Measurements from ENCODE around the gene PSMB11.
A peak's percentile ranks its signal among the peaks of the same experiment; 100 is the strongest.
"Not testable (repeated sequence)": the region's sequence is repeated elsewhere in the genome, so short reads cannot be mapped to it uniquely, and the experiment has no call there.

PSMB11 gene

GRCh38 chr14:23042162-23042965, at the start of gene PSMB11:
PSMB11 (plus strand) TSS chr14:23042212; CDS start chr14:23042226, 14 bp downstream.
- Histone ChIP-seq H3K4me3 (ENCODE audit: low read length) (no peak within 1 kb of the TSS), H3K36me3 (ENCODE audit: insufficient read depth, low read depth, low read length) (no peaks in the 10 kb centered on the region), H3K9me3 (ENCODE audit: insufficient read depth, low read depth, low read length) (no peaks in the 10 kb centered on the region), H3K27me3 (ENCODE audit: insufficient read depth, low read length) (no peaks in the 10 kb centered on the region), H3K4me1 (ENCODE audit: insufficient read depth, low read length) (no peaks in the 10 kb centered on the region), H3K9ac (ENCODE audit: low read depth, low read length) (no peak within 1 kb of the TSS), H3K27ac (ENCODE audit: low read length) (no peak within 1 kb of the TSS)

- Histone ChIP-seq H3K27ac (ENCODE audit: low read length) (no peak overlapping the region), H3K4me3 (ENCODE audit: low read length) (no peak overlapping the region), H3K36me3 (ENCODE audit: insufficient read depth, low read depth, low read length) (no peaks in the 10 kb centered on the region), H3K27me3 (ENCODE audit: insufficient read depth, low read length) (no peaks in the 10 kb centered on the region), H3K9me3 (ENCODE audit: insufficient read depth, low read depth, low read length) (no peaks in the 10 kb centered on the region), H3K9ac (ENCODE audit: low read depth, low read length) (no peak overlapping the region), H3K4me1 (ENCODE audit: insufficient read depth, low read length) (0 out of 2 replicates have a peak, but pooled peaks cover 5% of the 10 kb centered on the region)
Observed at GRCh38 chr14:22993517-22993916, 48.5 kb upstream of the PSMB11 start.

GRCh38 chr14:22994762-22995275, 47.2 kb upstream of the PSMB11 start:
- Histone ChIP-seq H3K27me3 (ENCODE audit: insufficient read depth, low read length) (no peaks in the 10 kb centered on the region), H3K36me3 (ENCODE audit: insufficient read depth, low read depth, low read length) (no peaks in the 10 kb centered on the region), H3K9me3 (ENCODE audit: insufficient read depth, low read depth, low read length) (no peaks in the 10 kb centered on the region), H3K27ac (ENCODE audit: low read length) (no peak overlapping the region), H3K4me1 (ENCODE audit: insufficient read depth, low read length) (0 out of 2 replicates have a peak, but pooled peaks cover 5% of the 10 kb centered on the region), H3K4me3 (ENCODE audit: low read length) (no peak overlapping the region), H3K9ac (ENCODE audit: low read depth, low read length) (peak overlapping the region; percentile 24; the same call in 1 of the 2 replicates)

- H3K4me1 ChIP-seq (ENCODE audit: insufficient read depth, low read length), result 0 out of 2 replicates have a peak, but pooled peaks cover 5% of the 10 kb centered on the region
- no peak overlapping the region for H3K9ac ChIP-seq (ENCODE audit: low read depth, low read length)
- no peaks in the 10 kb centered on the region for H3K27me3 ChIP-seq (ENCODE audit: insufficient read depth, low read length)
- no peaks in the 10 kb centered on the region for H3K9me3 ChIP-seq (ENCODE audit: insufficient read depth, low read depth, low read length)
- H3K4me3 ChIP-seq (ENCODE audit: low read length), result no peak overlapping the region
- no peaks in the 10 kb centered on the region for H3K36me3 ChIP-seq (ENCODE audit: insufficient read depth, low read depth, low read length)
- H3K27ac ChIP-seq (ENCODE audit: low read length), result no peak overlapping the region
Observed at GRCh38 chr14:22995889-22996625, 46.0 kb upstream of the PSMB11 start.

GRCh38 chr14:22996768-22997654, 45.0 kb upstream of the PSMB11 start:
- Histone ChIP-seq H3K27ac (ENCODE audit: low read length) (no peak overlapping the region), H3K27me3 (ENCODE audit: insufficient read depth, low read length) (no peaks in the 10 kb centered on the region), H3K4me3 (ENCODE audit: low read length) (no peak overlapping the region), H3K9me3 (ENCODE audit: insufficient read depth, low read depth, low read length) (no peaks in the 10 kb centered on the region), H3K36me3 (ENCODE audit: insufficient read depth, low read depth, low read length) (no peaks in the 10 kb centered on the region), H3K9ac (ENCODE audit: low read depth, low read length) (no peak overlapping the region), H3K4me1 (ENCODE audit: insufficient read depth, low read length) (0 out of 2 replicates have a peak, but pooled peaks cover 5% of the 10 kb centered on the region)

- no peak overlapping the region for H3K9ac ChIP-seq (ENCODE audit: low read depth, low read length)
- H3K36me3 ChIP-seq (ENCODE audit: insufficient read depth, low read depth, low read length), result no peaks in the 10 kb centered on the region
- no peak overlapping the region for H3K27ac ChIP-seq (ENCODE audit: low read length)
Observed at GRCh38 chr14:22997676-22998323, 44.2 kb upstream of the PSMB11 start.

GRCh38 chr14:22998329-22999012, 43.5 kb upstream of the PSMB11 start:
- no peaks in the 10 kb centered on the region for H3K9me3 ChIP-seq (ENCODE audit: insufficient read depth, low read depth, low read length)
- no peak overlapping the region for H3K4me3 ChIP-seq (ENCODE audit: low read length)
- no peak overlapping the region for H3K27ac ChIP-seq (ENCODE audit: low read length)
- no peak overlapping the region for H3K9ac ChIP-seq (ENCODE audit: low read depth, low read length)
- 0 out of 2 replicates have a peak, but pooled peaks cover 5% of the 10 kb centered on the region for H3K4me1 ChIP-seq (ENCODE audit: insufficient read depth, low read length)
- no peaks in the 10 kb centered on the region for H3K36me3 ChIP-seq (ENCODE audit: insufficient read depth, low read depth, low read length)
- no peaks in the 10 kb centered on the region for H3K27me3 ChIP-seq (ENCODE audit: insufficient read depth, low read length)

More at GRCh38 chr14:22997676-22998323, 44.2 kb upstream of the PSMB11 start:
- Histone ChIP-seq H3K4me3 (ENCODE audit: low read length) (no peak overlapping the region), H3K4me1 (ENCODE audit: insufficient read depth, low read length) (0 out of 2 replicates have a peak, but pooled peaks cover 5% of the 10 kb centered on the region), H3K9me3 (ENCODE audit: insufficient read depth, low read depth, low read length) (no peaks in the 10 kb centered on the region), H3K27me3 (ENCODE audit: insufficient read depth, low read length) (no peaks in the 10 kb centered on the region)

- H3K36me3 ChIP-seq (ENCODE audit: insufficient read depth, low read depth, low read length), result no peaks in the 10 kb centered on the region
- no peaks in the 10 kb centered on the region for H3K9me3 ChIP-seq (ENCODE audit: insufficient read depth, low read depth, low read length)
- peaks cover under 1% of the 10 kb centered on the region; the same call in 1 of the 2 replicates for H3K4me1 ChIP-seq (ENCODE audit: insufficient read depth, low read length)
- no peak overlapping the region for H3K27ac ChIP-seq (ENCODE audit: low read length)
- no peaks in the 10 kb centered on the region for H3K27me3 ChIP-seq (ENCODE audit: insufficient read depth, low read length)
- no peak overlapping the region for H3K9ac ChIP-seq (ENCODE audit: low read depth, low read length)
- H3K4me3 ChIP-seq (ENCODE audit: low read length), result no peak overlapping the region
Observed at GRCh38 chr14:23000860-23001259, 41.2 kb upstream of the PSMB11 start.

GRCh38 chr14:23002592-23002991, 39.4 kb upstream of the PSMB11 start:
- Histone ChIP-seq H3K27me3 (ENCODE audit: insufficient read depth, low read length) (no peaks in the 10 kb centered on the region), H3K36me3 (ENCODE audit: insufficient read depth, low read depth, low read length) (no peaks in the 10 kb centered on the region), H3K9ac (ENCODE audit: low read depth, low read length) (no peak overlapping the region), H3K4me3 (ENCODE audit: low read length) (no peak overlapping the region), H3K4me1 (ENCODE audit: insufficient read depth, low read length) (peaks cover 10% of the 10 kb centered on the region; the same call in 1 of the 2 replicates), H3K27ac (ENCODE audit: low read length) (no peak overlapping the region), H3K9me3 (ENCODE audit: insufficient read depth, low read depth, low read length) (no peaks in the 10 kb centered on the region)

GRCh38 chr14:23004274-23004673, 37.7 kb upstream of the PSMB11 start:
- H3K9me3 ChIP-seq (ENCODE audit: insufficient read depth, low read depth, low read length); H3K36me3 ChIP-seq (ENCODE audit: insufficient read depth, low read depth, low read length): not testable (repeated sequence)

More at GRCh38 chr14:23004274-23004673, 37.7 kb upstream of the PSMB11 start:
- not testable (repeated sequence) for H3K27me3 ChIP-seq (ENCODE audit: insufficient read depth, low read length); H3K9ac ChIP-seq (ENCODE audit: low read depth, low read length); H3K4me3 ChIP-seq (ENCODE audit: low read length); H3K27ac ChIP-seq (ENCODE audit: low read length)
- H3K4me1 ChIP-seq (ENCODE audit: insufficient read depth, low read length), result peaks cover 10% of the 10 kb centered on the region; the same call in 1 of the 2 replicates

All from iPS-20b (cell line).